ENCODE results near the gene CFAP210. TPM values are rescaled to one million over a fixed set of nuclear protein-coding genes. Genes with fewer than 3 reads are reported as not detected.

The CFAP210 gene
- total and polyA plus RNA-seq, 10 of the 15 experiments (the other 5 are each of a cell fraction or from before 2014, with no cell fraction given), result not detected

DNA sequence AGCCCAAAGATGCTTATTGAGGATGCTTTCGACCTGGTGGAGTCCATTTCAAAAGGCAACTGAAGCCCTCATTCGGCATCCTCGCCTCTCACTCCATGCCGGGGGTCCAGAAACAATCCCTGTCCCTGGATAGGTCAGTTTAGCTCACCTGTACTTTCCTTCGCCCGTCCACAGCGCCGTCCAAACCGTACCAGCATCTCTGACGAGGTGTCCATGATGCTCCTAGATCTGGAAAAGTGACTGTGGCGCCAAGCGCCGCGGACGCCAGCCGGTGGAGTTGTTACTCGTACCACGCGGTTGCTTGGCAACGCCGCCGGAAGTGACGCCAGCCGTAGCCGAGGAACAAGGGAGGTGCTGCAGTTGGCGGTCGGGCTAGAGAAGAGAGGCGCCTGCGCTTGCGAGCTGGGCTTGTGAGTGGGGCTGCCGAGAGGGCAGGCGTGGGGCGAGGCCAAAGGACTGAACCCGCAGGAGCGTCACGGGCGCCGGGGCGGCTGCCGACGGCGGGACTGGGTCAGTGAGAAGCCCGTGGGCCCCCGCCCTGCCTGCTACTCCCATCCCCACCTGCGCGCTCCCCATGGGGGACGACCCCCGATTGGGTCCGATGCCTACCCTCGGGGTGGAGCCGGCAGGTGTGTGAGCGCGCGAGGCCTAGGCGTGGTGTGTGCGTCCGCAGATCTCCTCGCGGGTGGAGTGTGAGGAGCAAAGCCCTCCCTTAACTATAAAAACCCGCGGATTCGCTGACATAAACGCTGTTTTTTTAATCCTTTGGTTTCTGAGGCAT, at the start of gene CFAP210, which contains the start of gene PHOSPHO2 (continued):
- TF ChIP-seq MLLT1 (IDR thresholded peaks at IDR 0.05) (no peak), NR2C1 (IDR thresholded peaks at IDR 0.05) (no peak), SPI1 (IDR thresholded peaks at IDR 0.05; ENCODE audit: borderline replicate concordance, insufficient read depth, low read depth, low read length) (0 out of 2 replicates have a peak, but pooled peaks have one; percentile 14), NFXL1 (IDR thresholded peaks at IDR 0.05; ENCODE audit: borderline replicate concordance) (no peak), SIX5 (IDR thresholded peaks at IDR 0.05; ENCODE audit: low read depth, low read length, severe bottlenecking) (no peak), BCL3 (IDR thresholded peaks at IDR 0.05; ENCODE audit: borderline replicate concordance, insufficient read depth, low read depth, low read length, poor library complexity, severe bottlenecking) (no peak), ATF2 (IDR thresholded peaks at IDR 0.05; ENCODE audit: low read length) (no peak), TCF3 (IDR thresholded peaks at IDR 0.05; ENCODE audit: borderline replicate concordance, insufficient read depth, low read depth, low read length) (peak; percentile 57; the same call in 1 of the 2 replicates), YY1 (IDR thresholded peaks at IDR 0.05; ENCODE audit: low read depth, low read length) (peak; percentile 49), SIN3A (IDR thresholded peaks at IDR 0.05; ENCODE audit: low read depth, low read length) (peak; percentile 94), NKRF (conservative IDR thresholded peaks at IDR 0.05) (peak; percentile 88), KAT2A (conservative IDR thresholded peaks at IDR 0.05; ENCODE audit: control insufficient read depth, low read depth, low read length) (no peak), RAD51 (IDR thresholded peaks at IDR 0.05) (no peak), TBL1XR1 (IDR thresholded peaks at IDR 0.05; ENCODE audit: low read depth, low read length) (no peak), SUZ12 (IDR thresholded peaks at IDR 0.05; ENCODE audit: unreplicated experiment) (no peak), JUNB (IDR thresholded peaks at IDR 0.05) (no peak), SRF (IDR thresholded peaks at IDR 0.05; ENCODE audit: low read depth in 2 of 2, low read length in 2 of 2) (no peak), MTA2 (IDR thresholded peaks at IDR 0.05; ENCODE audit: low read depth) (peak; percentile 49; the same call in 1 of the 2 replicates)
- TF ChIP-seq, protein P1, sequence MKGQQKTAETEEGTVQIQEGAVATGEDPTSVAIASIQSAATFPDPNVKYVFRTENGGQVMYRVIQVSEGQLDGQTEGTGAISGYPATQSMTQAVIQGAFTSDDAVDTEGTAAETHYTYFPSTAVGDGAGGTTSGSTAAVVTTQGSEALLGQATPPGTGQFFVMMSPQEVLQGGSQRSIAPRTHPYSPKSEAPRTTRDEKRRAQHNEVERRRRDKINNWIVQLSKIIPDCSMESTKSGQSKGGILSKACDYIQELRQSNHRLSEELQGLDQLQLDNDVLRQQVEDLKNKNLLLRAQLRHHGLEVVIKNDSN (IDR thresholded peaks at IDR 0.05; ENCODE audit: borderline replicate concordance, extremely low read length, insufficient read depth, low read depth, low read length), result no peak

Data from GM12878 (cell line).